Measurements from ENCODE around the gene CYTH2. TPM values are rescaled to one million over a fixed set of nuclear protein-coding genes. Genes with fewer than 3 reads are reported as not detected.
"Not testable (repeated sequence)": the region's sequence is repeated elsewhere in the genome, so short reads cannot be mapped to it uniquely, and the experiment has no call there.

Gene CYTH2
- polyA plus RNA-seq, 4 donors = 75.7 to 107 (median 90.7) TPM

GRCh38 chr19:48476176-48476575 lies 7.0 kb downstream of the CYTH2 start:
- DNase-seq (ENCODE audit: low read depth in 4 of 4, low spot score in 2 of 4) = no peak

DNA sequence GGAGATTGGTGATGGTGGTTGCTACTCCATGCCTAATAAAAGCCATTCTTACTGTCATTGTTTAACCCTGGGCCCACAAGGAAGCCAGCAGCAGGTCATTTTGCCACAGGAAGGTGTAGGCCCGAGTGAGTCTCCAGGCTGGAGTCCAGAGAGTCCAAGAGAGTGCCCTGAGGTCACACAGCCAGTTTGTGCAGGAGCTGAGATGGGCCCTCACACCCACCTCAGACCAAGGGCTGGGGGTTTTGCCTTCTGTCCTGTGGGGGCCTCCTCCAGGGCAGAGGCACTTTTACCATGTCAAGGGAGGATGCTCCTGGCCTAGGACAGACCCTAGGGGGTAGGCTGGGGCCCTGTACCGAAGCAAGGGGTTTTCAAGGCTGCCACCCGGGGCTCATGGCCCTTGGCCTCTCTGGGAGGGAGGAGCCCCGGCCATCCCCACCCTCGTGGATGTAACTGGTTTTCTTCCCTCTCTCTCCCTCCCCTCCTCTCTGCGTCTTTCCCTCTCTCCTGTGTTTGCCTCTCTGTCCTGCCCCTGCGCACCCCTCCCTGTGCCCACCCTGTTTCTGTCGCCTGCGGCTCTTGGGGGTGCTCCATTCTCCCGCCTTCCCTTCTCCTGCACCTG lies 8.0 kb downstream of the CYTH2 start:
- DNase-seq (ENCODE audit: low read depth in 4 of 4, low spot score in 2 of 4) = no peak

GRCh38 chr19:48477698-48478338 lies 8.6 kb downstream of the CYTH2 start:
- DNase-seq (ENCODE audit: low read depth in 4 of 4, low spot score in 2 of 4) = no peak

DNA sequence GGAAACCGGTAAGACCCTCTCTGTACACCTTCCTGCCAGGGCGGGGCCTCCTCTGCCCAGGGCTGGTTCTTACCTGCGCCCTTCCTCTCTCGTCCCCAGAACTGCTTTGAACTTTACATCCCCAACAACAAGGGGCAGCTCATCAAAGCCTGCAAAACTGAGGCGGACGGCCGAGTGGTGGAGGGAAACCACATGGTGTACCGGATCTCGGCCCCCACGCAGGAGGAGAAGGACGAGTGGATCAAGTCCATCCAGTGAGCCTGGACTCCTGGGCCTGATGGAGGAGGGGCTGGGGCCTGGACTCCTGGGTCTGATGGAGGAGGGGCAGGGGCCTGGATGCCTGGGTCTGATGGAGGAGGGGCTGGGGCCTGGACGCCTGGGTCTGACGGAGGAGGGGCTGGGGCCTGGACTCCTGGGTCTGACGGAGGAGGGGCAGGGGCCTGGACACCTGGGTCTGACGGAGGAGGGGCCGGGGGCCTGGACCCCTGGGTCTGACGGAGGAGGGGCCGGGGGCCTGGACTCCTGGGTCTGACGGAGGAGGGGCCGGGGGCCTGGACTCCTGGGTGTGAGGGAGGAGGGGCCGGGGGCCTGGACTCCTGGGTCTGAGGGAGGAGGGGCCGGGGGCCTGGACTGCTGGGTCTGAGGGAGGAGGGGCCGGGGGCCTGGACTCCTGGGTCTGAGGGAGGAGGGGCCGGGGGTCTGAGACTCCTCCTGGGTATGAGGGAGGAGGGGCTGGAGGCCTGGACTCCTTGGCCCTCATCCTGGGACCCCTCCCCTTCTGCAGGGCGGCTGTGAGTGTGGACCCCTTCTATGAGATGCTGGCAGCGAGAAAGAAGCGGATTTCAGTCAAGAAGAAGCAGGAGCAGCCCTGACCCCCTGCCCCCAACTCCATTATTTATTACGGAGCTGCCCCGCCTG lies 9.4 kb downstream of the CYTH2 start:
- DNase-seq (ENCODE audit: low read depth in 4 of 4, low spot score in 2 of 4) = no peak

DNA sequence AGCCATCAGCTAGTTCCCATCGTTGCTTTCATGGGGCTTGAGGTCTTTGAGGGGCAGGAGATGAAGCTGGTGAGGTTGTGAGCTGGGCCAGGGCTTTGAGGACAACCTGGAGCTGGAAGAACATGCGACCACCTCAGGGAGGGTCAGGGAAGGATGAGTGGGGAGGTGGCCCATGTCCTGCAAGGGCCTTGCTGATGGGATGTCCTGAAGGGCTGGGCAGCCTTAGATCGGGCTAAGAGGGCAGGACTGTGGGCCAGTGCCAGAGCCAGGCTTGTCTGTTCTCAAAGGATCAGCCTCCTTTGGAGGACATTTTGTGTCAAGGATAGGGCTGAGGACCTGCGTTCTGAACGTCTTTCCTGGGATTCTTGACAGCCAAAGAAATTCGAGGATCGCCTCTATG lies 10.5 kb downstream of the CYTH2 start:
- DNase-seq (ENCODE audit: low read depth in 4 of 4, low spot score in 2 of 4) = no peak

GRCh38 chr19:48480183-48480557 lies 11.0 kb downstream of the CYTH2 start:
- no peak for DNase-seq (ENCODE audit: low read depth in 4 of 4, low spot score in 2 of 4)

DNA sequence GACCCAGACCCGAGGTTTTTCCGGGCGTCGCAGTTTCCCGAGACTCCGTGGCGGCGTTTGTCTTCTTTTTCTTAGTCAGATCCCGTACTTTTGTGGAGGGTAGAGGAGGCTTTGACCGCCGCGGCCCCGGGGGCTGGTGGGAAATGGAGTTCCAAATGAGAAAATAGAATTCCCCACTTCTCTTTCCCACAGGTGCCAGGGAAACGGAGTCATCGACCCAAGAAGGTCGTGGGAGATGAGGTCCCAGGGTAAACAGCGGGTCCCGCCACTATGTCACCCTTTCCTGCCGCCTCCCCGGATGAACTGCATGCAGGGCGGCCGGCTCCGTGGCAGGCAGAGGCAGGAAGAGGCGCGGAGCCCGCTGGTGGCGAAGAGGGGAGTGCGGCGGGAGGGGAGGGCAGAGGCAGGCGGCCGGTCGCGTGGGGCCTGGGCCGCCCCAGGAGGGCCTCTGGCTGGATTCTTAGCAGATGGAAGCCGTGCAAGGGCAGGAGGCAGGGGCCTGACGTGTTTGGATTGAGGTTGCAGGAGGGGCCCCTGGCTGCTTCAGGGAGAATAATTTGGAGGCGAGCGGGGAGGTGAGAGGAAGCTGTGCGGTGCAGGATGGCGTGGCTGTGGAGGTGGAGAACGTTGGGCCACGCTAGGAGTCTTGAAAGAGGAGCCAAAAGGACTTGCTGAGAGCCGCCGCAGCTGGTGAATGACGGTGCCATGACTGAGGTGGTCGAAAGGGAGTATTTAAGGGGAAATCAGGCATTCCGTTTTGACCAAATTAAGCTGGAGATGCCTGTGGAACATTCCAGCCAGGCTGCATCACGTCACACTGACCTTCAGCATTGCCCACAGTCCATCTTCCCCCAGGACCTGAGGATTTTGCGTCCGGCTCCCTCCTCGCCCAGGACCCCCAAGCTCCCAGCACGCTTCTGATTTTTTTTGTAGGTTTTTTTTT lies 11.7 kb downstream of the CYTH2 start:
- DNase-seq (ENCODE audit: low read depth in 4 of 4, low spot score in 2 of 4) = no peak

DNA sequence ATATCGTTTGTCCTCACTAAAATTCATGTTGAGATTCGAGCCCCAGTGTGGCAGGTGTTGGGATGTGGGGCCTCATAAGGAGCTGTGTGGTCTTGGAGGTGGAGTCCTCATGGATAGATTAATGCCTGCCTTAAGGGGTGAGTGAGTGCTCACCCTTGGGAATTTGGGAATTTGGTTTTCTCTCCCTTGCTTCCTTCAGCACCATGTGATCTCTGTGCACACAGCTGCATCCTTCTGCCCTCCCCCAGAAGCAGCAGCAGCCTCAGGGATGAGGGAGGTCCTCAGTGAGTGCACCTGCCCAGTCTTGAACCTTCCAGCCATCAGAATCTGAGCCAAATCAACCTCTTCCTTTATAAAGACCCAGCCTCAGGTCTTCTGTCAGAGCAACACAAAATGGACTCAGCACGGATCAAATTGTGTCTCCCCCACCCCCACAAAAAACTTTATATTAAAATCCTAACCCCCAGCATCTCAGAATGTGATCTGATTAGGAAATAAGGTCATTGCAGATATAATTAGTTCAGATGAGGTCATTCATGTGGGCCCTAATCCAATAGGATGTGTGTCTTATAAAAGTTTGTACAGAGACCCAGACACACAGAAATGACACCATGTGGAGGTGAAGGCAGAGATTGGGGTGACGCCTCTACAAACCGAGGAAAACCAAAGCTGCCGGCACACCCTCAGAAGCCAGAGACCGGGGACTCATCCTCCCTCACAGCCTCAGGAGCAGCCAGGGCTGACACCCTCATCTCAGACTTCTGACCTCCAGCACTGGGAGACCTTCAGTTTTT lies 12.9 kb downstream of the CYTH2 start:
- DNase-seq (ENCODE audit: low read depth in 4 of 4, low spot score in 2 of 4) = no peak

DNA sequence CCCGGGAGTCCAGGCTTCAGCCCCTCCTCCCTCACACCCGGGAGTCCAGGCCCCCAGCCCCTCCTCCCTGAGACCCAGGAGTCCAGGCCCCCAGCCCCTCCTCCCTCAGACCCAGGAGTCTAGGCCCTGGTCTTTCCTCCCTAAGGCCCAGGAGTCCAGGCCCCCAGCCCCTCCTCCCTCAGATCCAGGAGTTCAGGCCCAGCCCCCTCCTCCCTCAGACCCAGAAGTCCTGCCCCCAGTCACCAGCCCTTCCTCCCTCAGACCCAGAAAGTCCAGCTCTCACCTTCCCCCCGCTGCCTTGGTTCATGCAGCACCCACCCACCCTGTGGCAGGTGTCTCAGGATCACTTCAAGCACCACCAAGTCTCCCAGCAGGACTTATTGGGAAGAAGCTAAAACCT lies 14.1 kb downstream of the CYTH2 start:
- DNase-seq (ENCODE audit: low read depth in 4 of 4, low spot score in 2 of 4) = no peak

DNA sequence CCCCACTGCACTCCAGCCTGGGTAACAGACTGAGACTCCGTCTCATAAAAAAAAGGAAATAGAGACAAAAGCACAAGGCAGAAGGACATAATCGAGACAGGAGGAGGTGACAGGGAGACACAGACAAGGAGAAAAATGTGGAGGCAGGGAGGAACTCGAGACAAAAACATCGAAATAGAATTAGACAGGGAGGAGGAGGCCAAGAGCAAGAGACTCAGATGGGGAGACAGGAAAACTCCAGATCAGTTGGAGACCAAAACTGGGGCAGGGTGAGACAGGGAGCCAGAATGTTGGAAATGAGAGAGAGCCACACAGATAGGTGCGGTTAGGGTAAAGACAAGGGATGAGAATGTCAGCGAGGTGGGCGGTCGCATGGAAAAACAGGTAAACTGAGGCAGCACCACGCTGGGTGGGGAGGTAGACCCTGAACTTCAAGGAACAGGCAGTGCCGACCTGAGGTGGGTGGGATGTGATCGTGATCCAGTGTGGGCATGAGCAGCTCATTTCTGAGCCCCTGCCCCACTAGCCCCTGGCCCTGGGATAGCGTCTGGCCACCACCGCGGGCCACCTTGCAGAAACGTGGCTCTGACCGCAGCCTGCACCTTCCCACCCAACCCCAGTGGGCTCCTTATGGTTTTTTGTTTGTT lies 15.2 kb downstream of the CYTH2 start:
- DNase-seq (ENCODE audit: low read depth in 4 of 4, low spot score in 2 of 4) = no peak

DNA sequence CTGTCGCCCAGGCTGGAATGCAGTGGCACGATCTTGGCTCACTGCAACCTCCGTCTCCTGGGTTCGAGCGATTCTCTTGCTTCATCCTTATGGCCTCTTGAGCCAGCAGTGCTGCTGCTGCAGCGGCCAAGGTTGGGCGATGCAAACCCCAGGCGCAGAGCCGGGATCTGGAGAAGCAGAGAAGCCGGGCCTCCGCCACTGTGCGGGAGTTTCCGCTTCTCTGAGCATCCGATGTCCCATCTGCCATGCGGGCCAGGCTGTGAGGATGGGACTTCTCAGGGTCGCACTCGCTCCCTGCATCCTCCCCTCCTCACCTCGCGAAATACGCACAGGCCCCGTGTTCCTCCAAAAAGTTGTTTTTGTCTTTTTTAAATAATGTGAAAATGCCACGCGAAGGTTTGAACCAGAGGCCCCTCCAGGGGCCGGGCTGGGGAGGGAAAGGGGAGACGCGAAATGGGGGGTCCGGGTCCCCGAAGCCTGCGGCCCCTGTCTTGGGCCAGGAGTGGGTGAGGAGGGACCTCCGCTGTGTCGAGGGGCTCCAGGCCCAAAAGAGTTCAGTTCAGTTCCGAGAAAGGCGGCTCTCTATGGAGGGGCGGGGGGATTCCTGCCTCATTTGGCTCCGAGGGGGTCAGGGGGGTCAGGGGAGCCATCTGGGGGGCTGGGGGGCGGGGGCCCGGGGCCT lies 15.9 kb downstream of the CYTH2 start:
- no peak for DNase-seq (ENCODE audit: low read depth in 4 of 4, low spot score in 2 of 4)

DNA sequence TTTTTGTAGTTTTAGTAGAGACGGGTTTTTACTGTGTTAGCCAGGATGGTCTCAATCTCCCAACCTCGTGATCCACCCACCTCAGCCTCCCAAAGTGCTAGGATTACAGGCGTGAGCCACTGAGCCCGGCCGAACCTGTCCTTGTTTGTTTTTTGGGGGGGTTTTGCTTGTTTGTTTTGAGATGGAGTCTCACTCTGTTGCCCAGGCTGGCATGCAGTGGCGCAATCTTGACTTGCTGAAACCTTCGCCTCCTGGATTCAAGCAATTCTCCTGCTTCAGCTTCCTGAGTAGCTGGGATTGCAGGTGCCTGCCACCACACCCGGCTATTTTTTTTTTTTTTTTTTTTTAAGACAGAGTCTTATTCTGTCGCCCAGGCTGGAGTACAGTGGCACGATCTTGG lies 17.5 kb downstream of the CYTH2 start:
- not testable (repeated sequence) for DNase-seq (ENCODE audit: low read depth in 4 of 4, low spot score in 2 of 4)

DNA sequence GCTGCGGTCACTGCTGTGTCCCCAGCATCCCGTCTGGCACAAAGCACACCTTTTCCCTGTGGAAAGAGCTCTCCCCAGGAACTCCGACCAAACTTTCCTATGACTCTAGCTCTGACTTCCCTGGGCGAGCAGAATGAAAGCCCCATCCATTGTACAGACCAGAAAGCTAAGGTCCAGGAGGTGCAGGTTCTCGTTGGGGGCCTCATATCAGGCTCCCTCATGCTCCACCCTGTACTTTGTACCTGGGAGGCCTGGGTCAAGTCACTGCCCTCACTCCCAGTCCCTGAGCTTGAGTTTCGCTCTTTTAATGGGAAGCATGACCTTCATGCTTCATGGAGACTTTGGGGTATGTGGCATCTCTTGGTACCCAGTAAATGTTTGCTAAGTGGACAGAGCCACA lies 18.4 kb downstream of the CYTH2 start:
- DNase-seq (ENCODE audit: low read depth in 4 of 4, low spot score in 2 of 4) = no peak

- DNase-seq (ENCODE audit: low read depth in 4 of 4, low spot score in 2 of 4) = no peak
These were observed 18.8 kb downstream of the CYTH2 start for GRCh38 chr19:48487948-48488347.

DNA sequence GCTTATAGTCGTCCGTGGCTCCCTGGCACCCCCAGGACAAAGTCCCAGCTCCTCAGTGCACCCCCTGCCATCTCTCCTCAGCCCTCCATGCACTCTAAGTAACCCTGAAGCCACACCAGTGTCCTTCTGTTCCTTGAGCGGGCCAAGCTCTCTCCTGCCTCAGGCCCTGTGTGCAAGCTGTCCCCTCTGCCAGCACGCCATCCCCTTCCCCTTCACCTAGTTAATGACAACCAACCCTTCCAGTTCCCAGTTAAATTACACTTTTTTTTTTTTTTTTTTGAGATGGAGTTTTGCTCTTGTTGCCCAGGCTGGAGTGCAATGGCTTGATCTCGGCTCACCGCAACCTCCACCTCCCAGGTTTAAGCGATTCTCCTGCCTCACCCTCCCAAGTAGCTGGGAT lies 19.3 kb downstream of the CYTH2 start:
- not testable (repeated sequence) for DNase-seq (ENCODE audit: low read depth in 4 of 4, low spot score in 2 of 4)

DNA sequence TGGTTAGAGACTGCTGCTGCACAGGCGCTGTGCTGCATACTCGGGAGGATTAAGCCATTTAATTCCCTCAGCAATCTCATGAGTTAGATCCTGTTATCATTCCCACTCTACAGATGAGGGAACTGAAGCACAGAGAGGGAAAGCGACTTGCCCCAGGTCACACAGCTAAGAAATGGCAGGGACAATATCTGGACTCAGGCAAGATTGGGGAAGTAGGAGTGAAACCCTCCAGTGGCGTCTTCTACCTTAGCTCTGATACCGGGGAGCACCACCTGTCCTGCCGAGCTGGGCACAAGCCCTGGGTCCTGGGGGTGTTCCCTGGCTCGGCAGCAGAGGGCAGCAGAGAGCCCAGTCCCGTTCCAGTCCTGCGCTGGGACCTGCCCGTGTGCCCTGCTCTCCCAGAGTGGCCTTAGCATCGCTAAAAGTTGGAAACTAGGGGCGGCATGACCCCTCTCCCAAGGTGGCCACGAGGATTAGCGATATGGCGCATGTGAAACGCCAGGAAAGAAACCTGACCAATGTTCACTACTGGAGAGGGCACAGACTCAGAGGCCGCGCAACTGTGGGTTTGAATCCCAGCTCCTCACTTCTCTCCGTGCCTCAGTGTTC lies 20.5 kb downstream of the CYTH2 start:
- no peak for DNase-seq (ENCODE audit: low read depth in 4 of 4, low spot score in 2 of 4)

GRCh38 chr19:48490981-48491792 lies 22.0 kb downstream of the CYTH2 start:
- no peak for DNase-seq (ENCODE audit: low read depth in 4 of 4, low spot score in 2 of 4)

GRCh38 chr19:48491793-48492123 lies 22.6 kb downstream of the CYTH2 start:
- DNase-seq (ENCODE audit: low read depth in 4 of 4, low spot score in 2 of 4) = no peak
